Measurements from ENCODE around the gene PNMA6A. TPM values are rescaled to one million over a fixed set of nuclear protein-coding genes. Genes with fewer than 3 reads are reported as not detected.

The PNMA6A gene
- total RNA-seq, 1 donor from 2014 or later = 2.0 TPM

DNA sequence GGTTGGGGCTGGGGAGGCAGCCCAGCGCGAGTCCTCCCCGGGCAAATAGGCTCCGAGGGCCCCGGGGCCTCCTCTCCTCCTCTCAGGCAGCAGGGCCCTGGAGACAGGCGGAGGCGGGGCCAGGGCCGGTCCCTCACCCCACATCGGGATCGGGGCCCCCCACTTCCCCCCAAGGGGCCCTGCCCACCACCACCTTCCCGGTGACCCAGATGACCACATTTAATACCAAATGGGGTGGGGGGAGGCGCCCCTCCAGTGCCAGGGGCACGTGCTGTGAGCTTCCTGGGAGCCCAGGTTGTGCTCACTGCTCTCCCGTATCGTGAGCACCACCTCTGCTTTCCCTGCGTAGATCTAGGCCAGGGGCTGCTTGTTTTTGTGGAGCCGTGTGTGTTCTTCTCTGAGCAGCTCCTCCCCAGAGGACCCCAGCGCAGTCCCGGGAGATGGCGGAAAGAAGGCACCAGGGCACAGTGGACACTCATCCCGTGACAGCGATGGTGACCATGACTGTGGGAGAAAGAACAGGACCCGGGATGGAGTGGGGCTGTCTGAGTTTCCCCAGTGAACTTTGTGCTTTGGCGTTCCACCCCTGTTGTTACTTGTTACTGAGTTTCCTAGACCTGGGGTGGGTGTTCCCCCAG lies 2.1 kb downstream of the PNMA6A start:
- H3K9me3 ChIP-seq (ENCODE audit: insufficient read depth, low read depth, low read length) = no peaks in the 10 kb centered on the region
- no peak for DNase-seq (ENCODE audit: low read depth)
- Mint-ChIP-seq H3K9me3 (ENCODE audit: unreplicated experiment) (no peaks in the 10 kb centered on the region), H3K4me3 (ENCODE audit: unreplicated experiment) (no peak overlapping the region), H3K27me3 (ENCODE audit: low read depth, unreplicated experiment) (no peaks in the 10 kb centered on the region), H3K4me1 (ENCODE audit: low read depth, unreplicated experiment) (no peaks in the 10 kb centered on the region), H3K27ac (ENCODE audit: unreplicated experiment) (no peak overlapping the region), H3K36me3 (ENCODE audit: low read depth, unreplicated experiment) (no peaks in the 10 kb centered on the region)
- no peak overlapping the region for H3K4me2 ChIP-seq (ENCODE audit: low read length)
- no peak for FAIRE-seq
- H4K20me1 ChIP-seq (ENCODE audit: insufficient read depth, low read length) = no peaks in the 10 kb centered on the region
- no peak for TF ChIP-seq CTCF (IDR thresholded peaks at IDR 0.05; ENCODE audit: insufficient read depth, low read depth, low read length)
- no peak for TF ChIP-seq EZH2 (IDR thresholded peaks at IDR 0.05; ENCODE audit: insufficient read depth, low read length)
- no peak overlapping the region for H3K27ac ChIP-seq (ENCODE audit: low read depth, low read length)
- H3K9ac ChIP-seq (ENCODE audit: low read length) = no peak overlapping the region
- H3K36me3 ChIP-seq (ENCODE audit: insufficient read depth, low read length) = no peaks in the 10 kb centered on the region
- H3K4me1 ChIP-seq (ENCODE audit: insufficient read depth, low read length) = no peaks in the 10 kb centered on the region
- no peak overlapping the region for H2AFZ ChIP-seq (ENCODE audit: low read depth, low read length)
- no peak overlapping the region for H3K4me3 ChIP-seq (ENCODE audit: insufficient read depth, low read depth, low read length)
- no peaks in the 10 kb centered on the region for H3K27me3 ChIP-seq (ENCODE audit: insufficient read depth, low read length)
- no peaks in the 10 kb centered on the region for H3K79me2 ChIP-seq (ENCODE audit: insufficient read depth, low read length)

GRCh38 chrX:153074935-153075334 lies 2.7 kb downstream of the PNMA6A start:
- no peak overlapping the region for H3K4me3 Mint-ChIP-seq (ENCODE audit: unreplicated experiment)

More at GRCh38 chrX:153074935-153075334, 2.7 kb downstream of the PNMA6A start:
- Histone ChIP-seq H3K4me2 (ENCODE audit: low read length) (no peak overlapping the region), H4K20me1 (ENCODE audit: insufficient read depth, low read length) (no peaks in the 10 kb centered on the region), H2AFZ (ENCODE audit: low read depth, low read length) (no peak overlapping the region), H3K9ac (ENCODE audit: low read length) (no peak overlapping the region), H3K27ac (ENCODE audit: low read depth, low read length) (no peak overlapping the region), H3K4me1 (ENCODE audit: insufficient read depth, low read length) (no peaks in the 10 kb centered on the region), H3K79me2 (ENCODE audit: insufficient read depth, low read length) (no peaks in the 10 kb centered on the region), H3K27me3 (ENCODE audit: insufficient read depth, low read length) (no peaks in the 10 kb centered on the region), H3K36me3 (ENCODE audit: insufficient read depth, low read length) (no peaks in the 10 kb centered on the region), H3K4me3 (ENCODE audit: insufficient read depth, low read depth, low read length) (no peak overlapping the region), H3K9me3 (ENCODE audit: insufficient read depth, low read depth, low read length) (no peaks in the 10 kb centered on the region)
- H3K27me3 Mint-ChIP-seq (ENCODE audit: low read depth, unreplicated experiment) = no peaks in the 10 kb centered on the region
- no peaks in the 10 kb centered on the region for H3K36me3 Mint-ChIP-seq (ENCODE audit: low read depth, unreplicated experiment)
- no peak overlapping the region for H3K27ac Mint-ChIP-seq (ENCODE audit: unreplicated experiment)
- no peaks in the 10 kb centered on the region for H3K9me3 Mint-ChIP-seq (ENCODE audit: unreplicated experiment)
- TF ChIP-seq EZH2 (IDR thresholded peaks at IDR 0.05; ENCODE audit: insufficient read depth, low read length) = no peak
- TF ChIP-seq CTCF (IDR thresholded peaks at IDR 0.05; ENCODE audit: insufficient read depth, low read depth, low read length) = no peak
- no peak for FAIRE-seq
- no peak for DNase-seq (ENCODE audit: low read depth)
- no peaks in the 10 kb centered on the region for H3K4me1 Mint-ChIP-seq (ENCODE audit: low read depth, unreplicated experiment)

All from astrocyte (in vitro differentiated cells and primary cell).